ENCODE measurements around the gene ZNF521.

ZNF521 gene

DNA sequence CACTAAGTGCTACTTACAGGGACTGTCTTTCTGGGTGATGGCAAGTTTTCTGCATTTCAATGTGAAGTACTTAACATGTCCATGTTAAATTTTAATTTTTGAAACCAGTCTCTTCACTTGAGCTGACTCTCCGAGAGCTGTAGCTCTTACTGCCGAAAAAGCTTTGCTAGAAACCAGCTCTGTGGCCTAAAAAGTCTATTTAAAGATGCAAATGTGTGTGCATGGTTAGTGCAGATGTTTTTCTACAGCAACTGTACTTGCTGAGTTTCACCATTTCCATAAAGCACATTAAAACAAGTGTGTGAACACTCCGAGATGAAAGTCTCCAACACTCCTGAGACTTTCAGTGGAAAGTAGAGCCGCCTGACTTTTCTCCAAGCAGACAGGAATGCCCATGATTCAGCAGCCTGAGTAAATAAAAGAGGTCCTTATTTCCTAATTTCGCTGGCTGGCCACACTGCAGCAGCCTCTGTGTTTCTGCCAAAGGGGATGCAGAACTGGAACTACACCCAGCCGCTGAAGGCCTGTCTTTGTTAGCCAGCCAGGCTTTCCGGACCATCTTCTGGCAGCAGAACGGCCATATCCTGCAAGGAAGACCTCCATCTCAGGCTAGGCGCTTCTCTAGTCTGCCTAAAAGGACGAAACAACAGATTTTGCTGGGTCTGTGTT, 121.2 kb downstream of the ZNF521 start:
- WGBS (ENCODE audit: extremely low coverage, insufficient coverage, insufficient read length): no CpG with 5 or more reads among the region's 10 CpGs
- no peak overlapping the region for H3K4me3 ChIP-seq (ENCODE audit: low read depth, low read length)
- no peak overlapping the region for H3K9ac ChIP-seq (ENCODE audit: low read length)

DNA sequence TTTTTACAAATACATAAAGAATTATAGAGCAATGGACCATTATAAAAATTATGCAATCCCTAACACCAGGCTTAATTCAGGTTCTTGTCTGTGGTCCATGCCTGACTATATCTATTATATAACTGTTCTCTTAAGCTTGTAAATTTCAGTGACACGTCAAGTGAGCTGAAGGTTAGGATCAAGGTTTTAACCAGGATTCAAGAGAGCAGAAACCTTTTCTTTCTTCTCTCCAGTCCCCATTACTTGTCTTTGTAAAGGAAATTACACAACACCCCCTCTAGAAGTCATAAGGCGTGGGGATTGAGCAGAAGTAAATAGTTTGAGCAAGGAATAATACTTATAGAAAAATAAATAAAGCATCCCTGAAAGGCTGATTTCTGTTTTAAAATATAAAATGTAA, 122.0 kb downstream of the ZNF521 start:
- no peak overlapping the region for H2AK5ac ChIP-seq (ENCODE audit: low read length)
- H3K27me3 ChIP-seq (ENCODE audit: insufficient read depth, low read length): no peaks in the 10 kb centered on the region
- DNase-seq: no peak
- H4K12ac ChIP-seq (ENCODE audit: low read depth, low read length): no peak overlapping the region
- H3K14ac ChIP-seq (ENCODE audit: low read length): no peak overlapping the region
- no peak overlapping the region for H3K4ac ChIP-seq (ENCODE audit: low read depth, low read length)
- no peak overlapping the region for H3K23ac ChIP-seq (ENCODE audit: low read length)
- no peak overlapping the region for H2BK120ac ChIP-seq (ENCODE audit: insufficient read depth, low read length, poor library complexity)
- no peaks in the 10 kb centered on the region for H3K79me1 ChIP-seq (ENCODE audit: low read length)
- no peak overlapping the region for H3K4me3 ChIP-seq (ENCODE audit: low read depth, low read length)
- no peak overlapping the region for H2BK12ac ChIP-seq (ENCODE audit: low read length)
- peaks cover 1% of the 10 kb centered on the region for H3K9me3 ChIP-seq (ENCODE audit: insufficient read depth, low read depth, low read length)
- H2BK5ac ChIP-seq (ENCODE audit: low read depth, low read length, poor library complexity): no peak overlapping the region
- H4K91ac ChIP-seq (ENCODE audit: low read depth, low read length): no peak overlapping the region
- H3K18ac ChIP-seq (ENCODE audit: low read length): no peak overlapping the region
- no peak overlapping the region for H3K27ac ChIP-seq (ENCODE audit: low read depth, low read length)
- no peak overlapping the region for H3K4me2 ChIP-seq (ENCODE audit: low read length)
- H2AFZ ChIP-seq (ENCODE audit: insufficient read depth, low read length, poor library complexity): no peak overlapping the region
- WGBS (ENCODE audit: extremely low coverage, insufficient coverage, insufficient read length): no CpG with 5 or more reads among the region's 2 CpGs
- no peak overlapping the region for H4K8ac ChIP-seq (ENCODE audit: low read depth, low read length)
- H3K9ac ChIP-seq (ENCODE audit: low read length): no peak overlapping the region
- H3K36me3 ChIP-seq (ENCODE audit: control insufficient read depth in 1 of 2, insufficient read depth in 2 of 2, low read length in 2 of 2): peaks cover 20 to 31% of the 10 kb centered on the region in 2 experiments
- H3K79me2 ChIP-seq (ENCODE audit: control insufficient read depth, insufficient read depth, low read length, poor library complexity): no peaks in the 10 kb centered on the region
- no peaks in the 10 kb centered on the region for H3K4me1 ChIP-seq (ENCODE audit: control insufficient read depth in 1 of 2, insufficient read depth in 2 of 2, low read length in 2 of 2)

More for the DNA sequence above, 121.2 kb downstream of the ZNF521 start:
- Histone ChIP-seq H3K4me1 (ENCODE audit: control insufficient read depth in 1 of 2, insufficient read depth in 2 of 2, low read length in 2 of 2) (no peaks in the 10 kb centered on the region), H3K27me3 (ENCODE audit: insufficient read depth, low read length) (no peaks in the 10 kb centered on the region), H2AFZ (ENCODE audit: insufficient read depth, low read length, poor library complexity) (no peak overlapping the region), H4K12ac (ENCODE audit: low read depth, low read length) (no peak overlapping the region), H3K14ac (ENCODE audit: low read length) (no peak overlapping the region), H2AK5ac (ENCODE audit: low read length) (no peak overlapping the region), H3K23ac (ENCODE audit: low read length) (no peak overlapping the region), H3K9me3 (ENCODE audit: insufficient read depth, low read depth, low read length) (no peaks in the 10 kb centered on the region), H2BK5ac (ENCODE audit: low read depth, low read length, poor library complexity) (no peak overlapping the region), H4K91ac (ENCODE audit: low read depth, low read length) (no peak overlapping the region), H3K4me2 (ENCODE audit: low read length) (no peak overlapping the region), H2BK12ac (ENCODE audit: low read length) (no peak overlapping the region), H3K79me2 (ENCODE audit: control insufficient read depth, insufficient read depth, low read length, poor library complexity) (no peaks in the 10 kb centered on the region), H3K36me3 (ENCODE audit: control insufficient read depth in 1 of 2, insufficient read depth in 2 of 2, low read length in 2 of 2) (peaks cover 13 to 22% of the 10 kb centered on the region in 2 experiments), H2BK120ac (ENCODE audit: insufficient read depth, low read length, poor library complexity) (no peak overlapping the region), H3K4ac (ENCODE audit: low read depth, low read length) (no peak overlapping the region), H3K27ac (ENCODE audit: low read depth, low read length) (no peak overlapping the region), H3K79me1 (ENCODE audit: low read length) (no peaks in the 10 kb centered on the region), H3K18ac (ENCODE audit: low read length) (no peak overlapping the region), H4K8ac (ENCODE audit: low read depth, low read length) (no peak overlapping the region)
- peak in 1 of 2 donors; percentile 2 for DNase-seq

DNA sequence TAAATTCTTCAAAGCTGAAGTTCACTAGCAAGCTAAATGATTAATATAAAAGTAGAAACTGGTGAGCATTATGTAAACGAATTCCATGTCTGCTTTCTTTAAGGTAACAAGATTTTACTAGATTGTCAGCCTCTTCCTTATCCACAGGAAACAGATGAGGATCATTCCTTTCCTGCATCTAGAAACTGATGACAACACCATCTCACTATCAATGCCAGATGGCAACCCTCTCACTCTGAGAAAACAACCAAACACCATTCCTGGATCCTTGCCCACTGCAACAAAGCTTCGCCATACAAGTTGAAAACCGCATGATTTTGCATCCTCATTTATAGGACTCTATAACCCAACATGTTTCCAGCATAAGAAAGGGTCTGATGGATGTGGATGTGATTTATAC, 122.9 kb downstream of the ZNF521 start:
- Histone ChIP-seq H3K27ac (ENCODE audit: low read depth, low read length) (no peak overlapping the region), H3K4me1 (ENCODE audit: control insufficient read depth in 1 of 2, insufficient read depth in 2 of 2, low read length in 2 of 2) (no peaks in the 10 kb centered on the region), H3K4me2 (ENCODE audit: low read length) (no peak overlapping the region), H2AK5ac (ENCODE audit: low read length) (no peak overlapping the region), H2BK120ac (ENCODE audit: insufficient read depth, low read length, poor library complexity) (no peak overlapping the region), H2BK12ac (ENCODE audit: low read length) (no peak overlapping the region), H3K79me1 (ENCODE audit: low read length) (no peaks in the 10 kb centered on the region), H3K36me3 (ENCODE audit: control insufficient read depth in 1 of 2, insufficient read depth in 2 of 2, low read length in 2 of 2) (peaks cover 28 to 40% of the 10 kb centered on the region in 2 experiments), H3K79me2 (ENCODE audit: control insufficient read depth, insufficient read depth, low read length, poor library complexity) (no peaks in the 10 kb centered on the region), H3K4me3 (ENCODE audit: low read depth, low read length) (no peak overlapping the region), H4K12ac (ENCODE audit: low read depth, low read length) (no peak overlapping the region), H3K27me3 (ENCODE audit: insufficient read depth, low read length) (no peaks in the 10 kb centered on the region), H3K14ac (ENCODE audit: low read length) (no peak overlapping the region), H3K23ac (ENCODE audit: low read length) (no peak overlapping the region), H3K4ac (ENCODE audit: low read depth, low read length) (no peak overlapping the region), H2AFZ (ENCODE audit: insufficient read depth, low read length, poor library complexity) (no peak overlapping the region), H3K9ac (ENCODE audit: low read length) (no peak overlapping the region), H3K18ac (ENCODE audit: low read length) (no peak overlapping the region), H4K8ac (ENCODE audit: low read depth, low read length) (no peak overlapping the region), H4K91ac (ENCODE audit: low read depth, low read length) (no peak overlapping the region), H2BK5ac (ENCODE audit: low read depth, low read length, poor library complexity) (no peak overlapping the region), H3K9me3 (ENCODE audit: insufficient read depth, low read depth, low read length) (peaks cover 2% of the 10 kb centered on the region)
- no CpG with 5 or more reads among the region's 3 CpGs for WGBS (ENCODE audit: extremely low coverage, insufficient coverage, insufficient read length)
- DNase-seq: no peak

DNA sequence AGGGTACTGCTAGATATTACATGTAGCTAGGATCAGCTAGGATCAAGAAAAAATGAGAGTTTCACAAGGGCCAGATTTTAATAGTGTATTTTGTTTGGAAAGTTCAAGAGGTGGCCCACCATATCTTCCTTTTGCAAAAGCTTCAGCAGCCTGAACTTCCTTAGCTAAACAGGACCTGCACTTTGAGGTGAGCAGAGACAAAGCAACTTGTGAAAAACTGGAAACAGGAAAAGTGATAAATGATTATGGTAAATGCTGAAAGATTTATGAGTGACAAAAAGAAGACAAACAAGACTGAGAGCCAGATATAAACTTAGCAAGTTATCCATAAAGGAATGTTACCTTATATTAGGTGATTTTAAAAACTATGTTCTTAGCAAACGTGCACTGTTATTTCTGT, 123.6 kb downstream of the ZNF521 start:
- Histone ChIP-seq H3K4me2 (ENCODE audit: low read length) (no peak overlapping the region), H4K12ac (ENCODE audit: low read depth, low read length) (no peak overlapping the region), H2BK5ac (ENCODE audit: low read depth, low read length, poor library complexity) (no peak overlapping the region), H2BK120ac (ENCODE audit: insufficient read depth, low read length, poor library complexity) (no peak overlapping the region), H3K4me1 (ENCODE audit: control insufficient read depth in 1 of 2, insufficient read depth in 2 of 2, low read length in 2 of 2) (no peaks in the 10 kb centered on the region), H2AFZ (ENCODE audit: insufficient read depth, low read length, poor library complexity) (no peak overlapping the region), H3K23ac (ENCODE audit: low read length) (no peak overlapping the region), H3K79me2 (ENCODE audit: control insufficient read depth, insufficient read depth, low read length, poor library complexity) (no peaks in the 10 kb centered on the region), H3K36me3 (ENCODE audit: control insufficient read depth in 1 of 2, insufficient read depth in 2 of 2, low read length in 2 of 2) (peaks cover 28 to 43% of the 10 kb centered on the region in 2 experiments), H3K4me3 (ENCODE audit: low read depth, low read length) (no peak overlapping the region), H3K14ac (ENCODE audit: low read length) (no peak overlapping the region), H3K9ac (ENCODE audit: low read length) (no peak overlapping the region), H2BK12ac (ENCODE audit: low read length) (no peak overlapping the region), H4K91ac (ENCODE audit: low read depth, low read length) (no peak overlapping the region), H3K27ac (ENCODE audit: low read depth, low read length) (no peak overlapping the region), H3K79me1 (ENCODE audit: low read length) (no peaks in the 10 kb centered on the region), H3K9me3 (ENCODE audit: insufficient read depth, low read depth, low read length) (peaks cover 2% of the 10 kb centered on the region), H3K18ac (ENCODE audit: low read length) (no peak overlapping the region), H2AK5ac (ENCODE audit: low read length) (no peak overlapping the region), H3K27me3 (ENCODE audit: insufficient read depth, low read length) (no peaks in the 10 kb centered on the region), H4K8ac (ENCODE audit: low read depth, low read length) (no peak overlapping the region), H3K4ac (ENCODE audit: low read depth, low read length) (no peak overlapping the region)
- no CpG with 5 or more reads among the region's 1 CpG for WGBS (ENCODE audit: extremely low coverage, insufficient coverage, insufficient read length)
- no peak for DNase-seq
